ENCODE results near the gene NRP2.

GRCh38 chr2:205769879-205770278 lies 87.6 kb downstream of the NRP2 start:
- no peak for TF ChIP-seq CTCF (IDR thresholded peaks at IDR 0.05)
- no peak for TF ChIP-seq POLR2AphosphoS5 (IDR thresholded peaks at IDR 0.05)
- no peak for TF ChIP-seq POLR2A (IDR thresholded peaks at IDR 0.05)

Measured in upper lobe of left lung (tissue), 4 donors.